ENCODE data around the gene IMMP2L.

Gene IMMP2L

GRCh38 chr7:110766864-110767263 lies 795.4 kb downstream of the IMMP2L start:
- no peak for DNase-seq

GRCh38 chr7:110764852-110765251 lies 797.4 kb downstream of the IMMP2L start:
- no peak for DNase-seq

- DNase-seq, result no peak
These were observed 799.6 kb downstream of the IMMP2L start for GRCh38 chr7:110762546-110763225.

- no peak for DNase-seq
These were observed 802.0 kb downstream of the IMMP2L start for GRCh38 chr7:110760341-110760740.

- no peak for DNase-seq
These were observed 803.2 kb downstream of the IMMP2L start for GRCh38 chr7:110759069-110759468.

GRCh38 chr7:110754649-110755048 lies 807.6 kb downstream of the IMMP2L start:
- no peak for DNase-seq

- DNase-seq, result no peak
These were observed 811.2 kb downstream of the IMMP2L start for GRCh38 chr7:110750931-110751605.

GRCh38 chr7:110733221-110733620 lies 829.1 kb downstream of the IMMP2L start:
- no peak for DNase-seq

GRCh38 chr7:110724811-110725210 lies 837.5 kb downstream of the IMMP2L start:
- DNase-seq, result no peak

GRCh38 chr7:110721395-110721794 lies 840.9 kb downstream of the IMMP2L start:
- no peak for DNase-seq

GRCh38 chr7:110720626-110721025 lies 841.7 kb downstream of the IMMP2L start:
- no peak for DNase-seq

- no peak for DNase-seq
These were observed 842.6 kb downstream of the IMMP2L start for GRCh38 chr7:110719741-110720140.

- no peak for DNase-seq
These were observed 843.6 kb downstream of the IMMP2L start for GRCh38 chr7:110718503-110719205.

GRCh38 chr7:110704225-110704624 lies 858.1 kb downstream of the IMMP2L start:
- DNase-seq, result no peak

- DNase-seq, result no peak
These were observed 863.7 kb downstream of the IMMP2L start for GRCh38 chr7:110698576-110698975.

GRCh38 chr7:110693344-110693743 lies 868.9 kb downstream of the IMMP2L start:
- no peak for DNase-seq

- no peak for DNase-seq
These were observed 873.4 kb downstream of the IMMP2L start for GRCh38 chr7:110688908-110689307.

GRCh38 chr7:110685899-110686298 lies 876.4 kb downstream of the IMMP2L start:
- no peak for DNase-seq

- no peak for DNase-seq
These were observed 880.4 kb downstream of the IMMP2L start for GRCh38 chr7:110681941-110682340.

- no peak for DNase-seq
These were observed 884.9 kb downstream of the IMMP2L start for GRCh38 chr7:110677405-110677804.

GRCh38 chr7:110676785-110677184 lies 885.5 kb downstream of the IMMP2L start:
- DNase-seq, result no peak

GRCh38 chr7:110675383-110676103 lies 886.7 kb downstream of the IMMP2L start:
- no peak for DNase-seq

GRCh38 chr7:110673148-110673547 lies 889.1 kb downstream of the IMMP2L start:
- DNase-seq, result no peak
